NB4 (cell line): Measurements from ENCODE around the gene LINGO3.

ENCODE experiments used
- POLR2A ChIP-seq: IDR thresholded peaks from 2 replicates; pipeline ENCODE4 v1.6.1; 2011; ENCODE audit warnings: mild to moderate bottlenecking; ENCODE audit not compliant: insufficient read length; ENCODE audit errors: extremely low read depth
- TF ChIP-seq, protein P1 (sequence below): IDR thresholded peaks from one replicate; pipeline ENCODE4 v1.5.1; 2012; ENCODE audit warnings: low read depth, low read length
- TF ChIP-seq, protein P2 (sequence below): IDR thresholded peaks from 2 replicates; pipeline ENCODE4 v1.6.1; 2011; ENCODE audit warnings: low read depth, low read length

DNA sequence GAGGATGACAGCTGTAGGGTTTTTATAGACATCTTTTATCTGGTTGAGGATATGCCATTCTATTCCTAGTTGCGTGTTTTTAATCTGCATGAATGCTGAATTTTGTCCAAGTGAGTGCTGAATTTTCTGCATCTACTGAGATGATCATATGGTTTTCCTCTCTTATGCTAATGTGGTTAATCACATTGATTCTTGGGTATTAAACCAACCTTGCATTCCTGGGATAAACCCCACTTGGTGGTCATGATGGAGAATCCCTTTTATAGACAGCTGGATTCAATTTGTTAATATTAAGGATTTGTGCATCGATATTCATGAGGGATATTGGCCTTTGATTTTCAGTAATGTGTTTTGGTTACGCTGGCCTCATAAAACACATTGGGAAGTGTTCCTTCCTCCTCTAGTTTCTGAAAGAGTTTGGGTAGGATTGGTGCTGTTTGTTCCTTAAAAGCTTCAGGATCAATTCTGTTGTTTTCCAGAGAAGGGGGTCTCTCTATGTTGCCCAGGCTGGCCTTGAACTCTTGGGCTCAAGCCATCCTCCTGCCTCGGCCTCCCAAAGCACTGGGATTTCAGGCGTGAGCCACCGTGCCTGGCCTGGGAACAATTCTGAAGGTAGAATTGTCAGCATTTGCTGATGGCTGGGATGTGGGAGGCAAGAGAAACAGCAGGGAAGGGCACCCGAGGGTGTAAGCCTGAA lies 7.3 kb upstream of the LINGO3 start:
- TF ChIP-seq, protein P1, sequence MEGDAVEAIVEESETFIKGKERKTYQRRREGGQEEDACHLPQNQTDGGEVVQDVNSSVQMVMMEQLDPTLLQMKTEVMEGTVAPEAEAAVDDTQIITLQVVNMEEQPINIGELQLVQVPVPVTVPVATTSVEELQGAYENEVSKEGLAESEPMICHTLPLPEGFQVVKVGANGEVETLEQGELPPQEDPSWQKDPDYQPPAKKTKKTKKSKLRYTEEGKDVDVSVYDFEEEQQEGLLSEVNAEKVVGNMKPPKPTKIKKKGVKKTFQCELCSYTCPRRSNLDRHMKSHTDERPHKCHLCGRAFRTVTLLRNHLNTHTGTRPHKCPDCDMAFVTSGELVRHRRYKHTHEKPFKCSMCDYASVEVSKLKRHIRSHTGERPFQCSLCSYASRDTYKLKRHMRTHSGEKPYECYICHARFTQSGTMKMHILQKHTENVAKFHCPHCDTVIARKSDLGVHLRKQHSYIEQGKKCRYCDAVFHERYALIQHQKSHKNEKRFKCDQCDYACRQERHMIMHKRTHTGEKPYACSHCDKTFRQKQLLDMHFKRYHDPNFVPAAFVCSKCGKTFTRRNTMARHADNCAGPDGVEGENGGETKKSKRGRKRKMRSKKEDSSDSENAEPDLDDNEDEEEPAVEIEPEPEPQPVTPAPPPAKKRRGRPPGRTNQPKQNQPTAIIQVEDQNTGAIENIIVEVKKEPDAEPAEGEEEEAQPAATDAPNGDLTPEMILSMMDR = no peak
- no peak for TF ChIP-seq POLR2A
- TF ChIP-seq, protein P2, sequence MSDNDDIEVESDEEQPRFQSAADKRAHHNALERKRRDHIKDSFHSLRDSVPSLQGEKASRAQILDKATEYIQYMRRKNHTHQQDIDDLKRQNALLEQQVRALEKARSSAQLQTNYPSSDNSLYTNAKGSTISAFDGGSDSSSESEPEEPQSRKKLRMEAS = no peak
